ENCODE data around the gene ITGB3. TPM values are rescaled to one million over a fixed set of nuclear protein-coding genes. Genes with fewer than 3 reads are reported as not detected.

The ITGB3 gene
- total RNA-seq, 1 donor, result 39.8 TPM

- Histone ChIP-seq H3K27ac (ENCODE audit: low read depth, low read length) (no peak overlapping the region), H4K20me1 (ENCODE audit: insufficient read depth, low read length) (no peaks in the 10 kb centered on the region), H3K4me1 (ENCODE audit: insufficient read depth, low read length) (peaks cover 16% of the 10 kb centered on the region), H3K4me3 (ENCODE audit: insufficient read depth, low read length) (no peak overlapping the region), H3K79me2 (ENCODE audit: insufficient read depth, low read length) (no peaks in the 10 kb centered on the region), H3K9me3 (ENCODE audit: low read depth, low read length) (no peaks in the 10 kb centered on the region), H2AFZ (ENCODE audit: low read length) (no peak overlapping the region), H3K4me2 (ENCODE audit: insufficient read depth, low read length) (no peak overlapping the region), H3K27me3 (ENCODE audit: insufficient read depth, low read length) (no peaks in the 10 kb centered on the region), H3K36me3 (ENCODE audit: insufficient read depth, low read length) (peaks cover 31% of the 10 kb centered on the region)
- DNase-seq (ENCODE audit: insufficient read length, low spot score, missing footprints), result no peak
- TF ChIP-seq, protein P1, sequence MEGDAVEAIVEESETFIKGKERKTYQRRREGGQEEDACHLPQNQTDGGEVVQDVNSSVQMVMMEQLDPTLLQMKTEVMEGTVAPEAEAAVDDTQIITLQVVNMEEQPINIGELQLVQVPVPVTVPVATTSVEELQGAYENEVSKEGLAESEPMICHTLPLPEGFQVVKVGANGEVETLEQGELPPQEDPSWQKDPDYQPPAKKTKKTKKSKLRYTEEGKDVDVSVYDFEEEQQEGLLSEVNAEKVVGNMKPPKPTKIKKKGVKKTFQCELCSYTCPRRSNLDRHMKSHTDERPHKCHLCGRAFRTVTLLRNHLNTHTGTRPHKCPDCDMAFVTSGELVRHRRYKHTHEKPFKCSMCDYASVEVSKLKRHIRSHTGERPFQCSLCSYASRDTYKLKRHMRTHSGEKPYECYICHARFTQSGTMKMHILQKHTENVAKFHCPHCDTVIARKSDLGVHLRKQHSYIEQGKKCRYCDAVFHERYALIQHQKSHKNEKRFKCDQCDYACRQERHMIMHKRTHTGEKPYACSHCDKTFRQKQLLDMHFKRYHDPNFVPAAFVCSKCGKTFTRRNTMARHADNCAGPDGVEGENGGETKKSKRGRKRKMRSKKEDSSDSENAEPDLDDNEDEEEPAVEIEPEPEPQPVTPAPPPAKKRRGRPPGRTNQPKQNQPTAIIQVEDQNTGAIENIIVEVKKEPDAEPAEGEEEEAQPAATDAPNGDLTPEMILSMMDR (IDR thresholded peaks at IDR 0.05; ENCODE audit: extremely low read depth, low read depth, low read length), result no peak
Observed at GRCh38 chr17:47301831-47302230, 48.2 kb downstream of the ITGB3 start.

- TF ChIP-seq, protein P1 (IDR thresholded peaks at IDR 0.05; ENCODE audit: extremely low read depth, low read depth, low read length), result no peak
- Histone ChIP-seq H3K9me3 (ENCODE audit: low read depth, low read length) (no peaks in the 10 kb centered on the region), H3K79me2 (ENCODE audit: insufficient read depth, low read length) (no peaks in the 10 kb centered on the region), H3K4me3 (ENCODE audit: insufficient read depth, low read length) (no peak overlapping the region), H3K27ac (ENCODE audit: low read depth, low read length) (no peak overlapping the region), H3K27me3 (ENCODE audit: insufficient read depth, low read length) (no peaks in the 10 kb centered on the region), H3K4me2 (ENCODE audit: insufficient read depth, low read length) (no peak overlapping the region), H2AFZ (ENCODE audit: low read length) (no peak overlapping the region), H3K36me3 (ENCODE audit: insufficient read depth, low read length) (peaks cover 42% of the 10 kb centered on the region), H4K20me1 (ENCODE audit: insufficient read depth, low read length) (no peaks in the 10 kb centered on the region), H3K4me1 (ENCODE audit: insufficient read depth, low read length) (peaks cover 16% of the 10 kb centered on the region)
- DNase-seq (ENCODE audit: insufficient read length, low spot score, missing footprints), result no peak
Observed at GRCh38 chr17:47304186-47304585, 50.6 kb downstream of the ITGB3 start.

GRCh38 chr17:47305302-47305923 lies 51.8 kb downstream of the ITGB3 start:
- peak; percentile 97 for DNase-seq (ENCODE audit: insufficient read length, low spot score, missing footprints)
- H3K4me3 ChIP-seq (ENCODE audit: insufficient read depth, low read length), result no peak overlapping the region
- H3K36me3 ChIP-seq (ENCODE audit: insufficient read depth, low read length), result peaks cover 46% of the 10 kb centered on the region
- H3K4me2 ChIP-seq (ENCODE audit: insufficient read depth, low read length), result peak overlapping the region; percentile 52
- peaks cover 16% of the 10 kb centered on the region for H3K4me1 ChIP-seq (ENCODE audit: insufficient read depth, low read length)
- peak overlapping the region; percentile 75 for H3K27ac ChIP-seq (ENCODE audit: low read depth, low read length)
- TF ChIP-seq, protein P1 (IDR thresholded peaks at IDR 0.05; ENCODE audit: extremely low read depth, low read depth, low read length), result no peak
- no peaks in the 10 kb centered on the region for H3K27me3 ChIP-seq (ENCODE audit: insufficient read depth, low read length)
- H4K20me1 ChIP-seq (ENCODE audit: insufficient read depth, low read length), result no peaks in the 10 kb centered on the region
- no peaks in the 10 kb centered on the region for H3K79me2 ChIP-seq (ENCODE audit: insufficient read depth, low read length)
- no peak overlapping the region for H2AFZ ChIP-seq (ENCODE audit: low read length)
- no peaks in the 10 kb centered on the region for H3K9me3 ChIP-seq (ENCODE audit: low read depth, low read length)

DNA sequence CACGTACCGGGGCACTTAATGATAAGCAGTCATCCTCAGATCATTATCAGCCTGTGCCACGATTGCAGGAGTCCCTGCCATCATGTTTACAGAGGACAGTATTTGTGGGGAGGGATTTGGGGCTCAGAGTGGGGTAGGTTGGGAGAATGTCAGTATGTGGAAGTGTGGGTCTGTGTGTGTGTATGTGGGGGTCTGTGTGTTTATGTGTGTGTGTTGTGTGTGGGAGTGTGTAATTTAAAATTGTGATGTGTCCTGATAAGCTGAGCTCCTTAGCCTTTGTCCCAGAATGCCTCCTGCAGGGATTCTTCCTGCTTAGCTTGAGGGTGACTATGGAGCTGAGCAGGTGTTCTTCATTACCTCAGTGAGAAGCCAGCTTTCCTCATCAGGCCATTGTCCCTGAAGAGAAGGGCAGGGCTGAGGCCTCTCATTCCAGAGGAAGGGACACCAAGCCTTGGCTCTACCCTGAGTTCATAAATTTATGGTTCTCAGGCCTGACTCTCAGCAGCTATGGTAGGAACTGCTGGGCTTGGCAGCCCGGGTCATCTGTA lies 56.6 kb downstream of the ITGB3 start:
- peaks cover 20% of the 10 kb centered on the region for H3K4me1 ChIP-seq (ENCODE audit: insufficient read depth, low read length)
- H3K4me3 ChIP-seq (ENCODE audit: insufficient read depth, low read length), result no peak overlapping the region
- no peak overlapping the region for H3K4me2 ChIP-seq (ENCODE audit: insufficient read depth, low read length)
- DNase-seq (ENCODE audit: insufficient read length, low spot score, missing footprints), result no peak
- peaks cover 30% of the 10 kb centered on the region for H3K36me3 ChIP-seq (ENCODE audit: insufficient read depth, low read length)
- H3K79me2 ChIP-seq (ENCODE audit: insufficient read depth, low read length), result no peaks in the 10 kb centered on the region
- H2AFZ ChIP-seq (ENCODE audit: low read length), result no peak overlapping the region
- H4K20me1 ChIP-seq (ENCODE audit: insufficient read depth, low read length), result no peaks in the 10 kb centered on the region
- TF ChIP-seq, protein P1 (IDR thresholded peaks at IDR 0.05; ENCODE audit: extremely low read depth, low read depth, low read length), result no peak
- H3K9me3 ChIP-seq (ENCODE audit: low read depth, low read length), result no peaks in the 10 kb centered on the region
- H3K27ac ChIP-seq (ENCODE audit: low read depth, low read length), result no peak overlapping the region
- H3K27me3 ChIP-seq (ENCODE audit: insufficient read depth, low read length), result no peaks in the 10 kb centered on the region
